Activated T-helper 17 cell treated with anti-CD3 and anti-CD28 coated beads, Interleukin-2, amount 50 U/mL, for 72 hours (primary cell): ENCODE results near the gene AKR1C2. TPM values are rescaled to one million over a fixed set of nuclear protein-coding genes. Genes with fewer than 3 reads are reported as not detected.
"Not testable (repeated sequence)": the region's sequence is repeated elsewhere in the genome, so short reads cannot be mapped to it uniquely, and the experiment has no call there.

Source experiments
- ATAC-seq: fragments of 150-1000 bp; cut with Tn5 transposase; replicated peaks from 2 replicates; pipeline ENCODE4 v1.10.0; 2021; ENCODE audit warnings: mild to moderate bottlenecking, moderate library complexity
- H3K27ac Mint-ChIP-seq: one replicate; pipeline ENCODE4 v1.8.0; 2022; ENCODE audit warnings: mixed read lengths
- H3K27me3 Mint-ChIP-seq: one replicate; pipeline ENCODE4 v1.8.0; 2022; ENCODE audit warnings: mixed read lengths
- H3K36me3 Mint-ChIP-seq: one replicate; pipeline ENCODE4 v1.8.0; 2022; ENCODE audit warnings: low read depth, mild to moderate bottlenecking, mixed read lengths
- H3K4me1 Mint-ChIP-seq: one replicate; pipeline ENCODE4 v1.8.0; 2022; ENCODE audit warnings: mixed read lengths
- H3K4me3 Mint-ChIP-seq: one replicate; pipeline ENCODE4 v1.8.0; 2022; ENCODE audit warnings: mild to moderate bottlenecking, mixed read lengths
- H3K9me3 Mint-ChIP-seq: one replicate; pipeline ENCODE4 v1.8.0; 2022; ENCODE audit warnings: mixed read lengths
- total RNA-seq, 2 donors: library from RNA; stranded (reverse); gene quantifications; one replicate each; pipeline ENCODE4 v1.2.3, GENCODE V29; 2022

AKR1C2 gene
- total RNA-seq, 2 donors from 2014 or later, result not detected

- not testable (repeated sequence) for H3K27ac Mint-ChIP-seq, H3K9me3 Mint-ChIP-seq, H3K36me3 Mint-ChIP-seq, H3K4me3 Mint-ChIP-seq, ATAC-seq, H3K4me1 Mint-ChIP-seq
- H3K27me3 Mint-ChIP-seq, result peaks cover 10% of the 10 kb centered on the region
Observed at GRCh38 chr10:4942931-4943330, 60.7 kb downstream of the AKR1C2 start.

GRCh38 chr10:4941540-4942330 lies 61.9 kb downstream of the AKR1C2 start:
- no peak for ATAC-seq
- Mint-ChIP-seq H3K36me3 (no peaks in the 10 kb centered on the region), H3K4me3 (no peak overlapping the region), H3K4me1 (no peaks in the 10 kb centered on the region), H3K27ac (no peak overlapping the region), H3K27me3 (peaks cover 10% of the 10 kb centered on the region), H3K9me3 (no peaks in the 10 kb centered on the region)

GRCh38 chr10:4940909-4941308 lies 62.7 kb downstream of the AKR1C2 start:
- H3K4me3 Mint-ChIP-seq, H3K27ac Mint-ChIP-seq, ATAC-seq, H3K9me3 Mint-ChIP-seq, H3K36me3 Mint-ChIP-seq, H3K4me1 Mint-ChIP-seq: not testable (repeated sequence)
- peaks cover 14% of the 10 kb centered on the region for H3K27me3 Mint-ChIP-seq

GRCh38 chr10:4940073-4940428 lies 63.6 kb downstream of the AKR1C2 start:
- H3K4me3 Mint-ChIP-seq, H3K9me3 Mint-ChIP-seq, H3K36me3 Mint-ChIP-seq, H3K4me1 Mint-ChIP-seq, ATAC-seq, H3K27ac Mint-ChIP-seq: not testable (repeated sequence)
- H3K27me3 Mint-ChIP-seq, result peaks cover 21% of the 10 kb centered on the region

GRCh38 chr10:4939224-4940072 lies 64.2 kb downstream of the AKR1C2 start:
- Mint-ChIP-seq H3K9me3 (no peaks in the 10 kb centered on the region), H3K4me1 (no peaks in the 10 kb centered on the region), H3K27me3 (peaks cover 21% of the 10 kb centered on the region), H3K36me3 (no peaks in the 10 kb centered on the region), H3K27ac (no peak overlapping the region), H3K4me3 (no peak overlapping the region)
- no peak for ATAC-seq

Other genes starting within 250 kb of the AKR1C2 start
- 1 to 10 TPM; 1.9 to 3.7 TPM for gene AKR1E2, start 177.7 kb downstream of the AKR1C2 start, total RNA-seq
- gene AKR1C1, start 40.4 kb downstream of the AKR1C2 start, total RNA-seq, result under 1 TPM; 0.32 to 0.71 TPM
- gene AKR1C3, start 90.6 kb upstream of the AKR1C2 start, total RNA-seq, result 1 to 10 TPM in 1 of 2 donors, under 1 TPM in 1; 0.34 to 2.9 TPM
- gene AKR1C8, start 181.3 kb upstream of the AKR1C2 start, total RNA-seq, result 1 to 10 TPM in 1 of 2 donors, under 1 TPM in 1; 0.26 to 1.1 TPM
- under 1 TPM in 1 of 2 donors, not detected in 1; 0.71 TPM for gene AKR1C4, start 193.0 kb upstream of the AKR1C2 start, total RNA-seq